PC-3 (cell line): ENCODE results near the gene NRM.

ENCODE experiments used
- CTCF ChIP-seq: fragments of 300-600 bp; sonication (generic); conservative IDR thresholded peaks from 2 replicates; pipeline ENCODE4 v1.5.1; 2017; ENCODE audit warnings: antibody characterized with exemption, low read depth, mild to moderate bottlenecking, low read length
- EZH2 ChIP-seq: fragments of 300-600 bp; sonication (generic); IDR thresholded peaks from one replicate; pipeline ENCODE4 v1.6.1; 2017; ENCODE audit warnings: antibody characterized with exemption, mild to moderate bottlenecking, low read length; ENCODE audit not compliant: unreplicated experiment
- EZH2phosphoT487 ChIP-seq: fragments of 300-600 bp; sonication (generic); IDR thresholded peaks from 2 replicates; pipeline ENCODE4 v1.6.1; 2018; ENCODE audit warnings: mild to moderate bottlenecking, antibody characterized with exemption, low read length, borderline replicate concordance

- TF ChIP-seq CTCF (no peak), EZH2 (no peak), EZH2phosphoT487 (no peak)
These were observed 25.6 kb downstream of the NRM start for GRCh38 chr6:30664994-30665767.
